Epithelial cell of proximal tubule (primary cell): ENCODE results near the gene GORAB. TPM values are rescaled to one million over a fixed set of nuclear protein-coding genes. Genes with fewer than 3 reads are reported as not detected.

Source experiments
- DNase-seq: peaks from one replicate; pipeline ENCODE4 v3.0.0-alpha.2; 2011; ENCODE audit warnings: low read depth
- H3K4me3 ChIP-seq: 2 replicates; pipeline ENCODE4 v1.5.1; 2011; ENCODE audit warnings: low read depth, mild to moderate bottlenecking, low read length
- CTCF ChIP-seq: conservative IDR thresholded peaks from 2 replicates; pipeline ENCODE4 v1.5.1; 2012; ENCODE audit warnings: low read depth, mild to moderate bottlenecking, low read length
- total RNA-seq: library from RNA; depleted of rRNA; stranded (reverse); fragments of >200 nt; gene quantifications from 2 replicates; pipeline ENCODE4 v1.2.3, GENCODE V29; 2015

Gene GORAB
- 7.5 and 7.7 TPM in 2 replicates for total RNA-seq

GRCh38 chr1:170531758-170532657 is at the start of gene GORAB:
Gene GORAB, plus strand, starts transcription at chr1:170532166. Its CDS starts 58 bp downstream, at chr1:170532224.
- TF ChIP-seq CTCF = no peak
- DNase-seq = peak; percentile 71
- H3K4me3 ChIP-seq = peak within 1 kb of the TSS; percentile 73

- TF ChIP-seq CTCF = no peak
- H3K4me3 ChIP-seq = no peak overlapping the region
- no peak for DNase-seq
Observed at GRCh38 chr1:170483051-170483450, 48.9 kb upstream of the GORAB start.

GRCh38 chr1:170487503-170487902 is 44.5 kb upstream of the GORAB start:
- DNase-seq = no peak
- no peak for TF ChIP-seq CTCF
- no peak overlapping the region for H3K4me3 ChIP-seq

GRCh38 chr1:170491291-170491690 is 40.7 kb upstream of the GORAB start:
- no peak for DNase-seq
- TF ChIP-seq CTCF = no peak
- H3K4me3 ChIP-seq = no peak overlapping the region

GRCh38 chr1:170494369-170494768 is 37.6 kb upstream of the GORAB start:
- no peak overlapping the region for H3K4me3 ChIP-seq
- no peak for TF ChIP-seq CTCF
- DNase-seq = no peak

- DNase-seq = no peak
- no peak overlapping the region for H3K4me3 ChIP-seq
- no peak for TF ChIP-seq CTCF
Observed at GRCh38 chr1:170495006-170495405, 37.0 kb upstream of the GORAB start.

GRCh38 chr1:170498876-170499275 is 33.1 kb upstream of the GORAB start:
- TF ChIP-seq CTCF = no peak

More at GRCh38 chr1:170498876-170499275, 33.1 kb upstream of the GORAB start:
- DNase-seq = no peak
- no peak overlapping the region for H3K4me3 ChIP-seq
